ENCODE data around the gene ANKRD61. TPM values are rescaled to one million over a fixed set of nuclear protein-coding genes. Genes with fewer than 3 reads are reported as not detected.
A peak's percentile ranks its signal among the peaks of the same experiment; 100 is the strongest.

The ANKRD61 gene
- not detected in 2 replicates for total RNA-seq

GRCh38 chr7:6030988-6031387 is at the start of gene ANKRD61:
TSS of gene ANKRD61 (plus strand) at chr7:6031376. CDS start at chr7:6031376, 0 bp downstream.

GRCh38 chr7:6008668-6009611 is 22.2 kb upstream of the ANKRD61 start, which contains the start of the genes AIMP2 and PMS2:
TSS of gene AIMP2 (plus strand) at chr7:6009272. CDS start at chr7:6009364, 92 bp downstream.
TSS of gene PMS2 (minus strand) at chr7:6009049. CDS start at chr7:6009019, 30 bp downstream.

Small RNA genes within 50 kb of the gene (small RNA-seq; reads per million reads assigned to genes)
- gene RF00019 (not detected), gene RNU6-218P (not detected), gene SNORA80D (11.7 reads per million, percentile 96 among the genes with 10 or more reads in this experiment)

Other genes starting within 250 kb of the ANKRD61 start
- gene RNF216, start 249.7 kb upstream of the ANKRD61 start, total RNA-seq = 53.2 and 54.2 TPM in 2 replicates
- gene OCM, start 150.6 kb upstream of the ANKRD61 start, total RNA-seq = not detected in 2 replicates
- gene CCZ1, start 132.6 kb upstream of the ANKRD61 start, total RNA-seq = 78.1 and 116 TPM in 2 replicates
- gene RSPH10B, start 60.7 kb upstream of the ANKRD61 start, total RNA-seq = 0.98 TPM in 1 of 2 replicates, not detected in the other
- gene PMS2, start 22.3 kb upstream of the ANKRD61 start, total RNA-seq = 13.4 and 17.6 TPM in 2 replicates
- gene AIMP2, start 22.1 kb upstream of the ANKRD61 start, total RNA-seq = 64.0 and 75.8 TPM in 2 replicates
- 125 and 146 TPM in 2 replicates for gene EIF2AK1, start 27.8 kb downstream of the ANKRD61 start, total RNA-seq
- gene USP42, start 73.6 kb downstream of the ANKRD61 start, total RNA-seq = 10.1 and 11.1 TPM in 2 replicates
- 14.4 and 20.9 TPM in 2 replicates for gene CYTH3, start 241.2 kb downstream of the ANKRD61 start, total RNA-seq